Liver (tissue), 9 donors: ENCODE measurements around the gene TSPAN13. TPM values are rescaled to one million over a fixed set of nuclear protein-coding genes. Genes with fewer than 3 reads are reported as not detected.

Experiments used
- DNase-seq: peaks from one replicate; pipeline ENCODE4 v3.0.0-alpha.2; 2017; ENCODE audit warnings: low spot score
- H3K27ac ChIP-seq, 2 donors: one replicate each; pipeline ENCODE4 v1.7.0; 2013; ENCODE audit warnings: inconsistent platforms in 2 of 2, low read length in 2 of 2, control low read depth in 1 of 2, low read depth in 1 of 2, mild to moderate bottlenecking in 1 of 2
- H3K27me3 ChIP-seq, 4 donors: one replicate each; pipeline versions ENCODE4 v1.6.1 to v1.7.0; 2013; ENCODE audit warnings: low read length in 3 of 4, inconsistent platforms in 1 of 4, mild to moderate bottlenecking in 1 of 4, moderate library complexity in 1 of 4; ENCODE audit not compliant: control insufficient read depth in 4 of 4, insufficient read depth in 4 of 4
- H3K36me3 ChIP-seq, 4 donors: one replicate each; pipeline versions ENCODE4 v1.6.1 to v1.7.0; 2013; ENCODE audit warnings: low read length in 3 of 4, mild to moderate bottlenecking in 3 of 4, low read depth in 1 of 4, moderate library complexity in 1 of 4; ENCODE audit not compliant: control insufficient read depth in 4 of 4, insufficient read depth in 3 of 4
- H3K4me1 ChIP-seq, 4 donors: one replicate each; pipeline versions ENCODE4 v1.6.1 to v1.7.0; 2013; ENCODE audit warnings: low read length in 3 of 4, mild to moderate bottlenecking in 3 of 4, moderate library complexity in 1 of 4; ENCODE audit not compliant: control insufficient read depth in 4 of 4, insufficient read depth in 4 of 4
- H3K4me3 ChIP-seq, 3 donors: one replicate each; pipeline versions ENCODE4 v1.6.1 to v1.7.0; 2013; ENCODE audit warnings: low read length in 3 of 3, control low read depth in 1 of 3, low read depth in 1 of 3, mild to moderate bottlenecking in 1 of 3
- H3K9ac ChIP-seq, 2 donors: one replicate each; pipeline ENCODE4 v1.7.0; 2013; ENCODE audit warnings: low read length in 2 of 2, mild to moderate bottlenecking in 2 of 2, moderate library complexity in 2 of 2, control low read depth in 1 of 2, low read depth in 1 of 2
- H3K9me3 ChIP-seq, 4 donors: one replicate each; pipeline versions ENCODE4 v1.6.1 to v1.7.0; 2013; ENCODE audit warnings: low read length in 3 of 4; ENCODE audit not compliant: control insufficient read depth in 4 of 4
- ATF3 ChIP-seq: IDR thresholded peaks from 2 replicates; pipeline ENCODE4 v1.6.1; 2016; ENCODE audit warnings: antibody characterized with exemption
- EGR1 ChIP-seq, 2 donors: IDR thresholded peaks; 2 replicates each; pipeline ENCODE4 v1.6.1; 2016 to 2018; ENCODE audit warnings: antibody characterized with exemption in 2 of 2, low read depth in 2 of 2
- FOXA1 ChIP-seq: IDR thresholded peaks from 2 replicates; pipeline ENCODE4 v1.6.1; 2016; ENCODE audit warnings: antibody characterized with exemption
- FOXA2 ChIP-seq: IDR thresholded peaks from 2 replicates; pipeline ENCODE4 v1.6.1; 2016; ENCODE audit warnings: antibody characterized with exemption
- GABPA ChIP-seq, 2 donors: IDR thresholded peaks in 1 of 2; conservative IDR thresholded peaks in 1 of 2; 2 replicates each; pipeline ENCODE4 v1.6.1; 2016; ENCODE audit warnings: antibody characterized with exemption in 2 of 2, mild to moderate bottlenecking in 1 of 2, moderate library complexity in 1 of 2
- HNF4A ChIP-seq, 2 donors: conservative IDR thresholded peaks; 2 replicates each; pipeline ENCODE4 v1.6.1; 2016; ENCODE audit warnings: antibody characterized with exemption in 2 of 2, mild to moderate bottlenecking in 2 of 2
- HNF4G ChIP-seq: IDR thresholded peaks from 2 replicates; pipeline ENCODE4 v1.6.1; 2016; ENCODE audit warnings: antibody characterized with exemption
- JUND ChIP-seq, 2 donors: IDR thresholded peaks; 2 replicates each; pipeline ENCODE4 v1.6.1; 2016; ENCODE audit warnings: antibody characterized with exemption in 2 of 2
- NR2F2 ChIP-seq: IDR thresholded peaks from 2 replicates; pipeline ENCODE4 v1.6.1; 2016; ENCODE audit warnings: antibody characterized with exemption
- RAD21 ChIP-seq, 2 donors: IDR thresholded peaks; 2 replicates each; pipeline ENCODE4 v1.6.1; 2016; ENCODE audit warnings: antibody characterized with exemption in 2 of 2, mild to moderate bottlenecking in 2 of 2
- RXRA ChIP-seq, 2 donors: IDR thresholded peaks; 2 replicates each; pipeline ENCODE4 v1.6.1; 2017 to 2018; ENCODE audit warnings: antibody characterized with exemption in 2 of 2, mild to moderate bottlenecking in 1 of 2
- SP1 ChIP-seq: IDR thresholded peaks from 2 replicates; pipeline ENCODE4 v1.6.1; 2018; ENCODE audit warnings: antibody characterized with exemption, mild to moderate bottlenecking
- TAF1 ChIP-seq: conservative IDR thresholded peaks from 2 replicates; pipeline ENCODE4 v1.6.1; 2016; ENCODE audit warnings: antibody characterized with exemption, mild to moderate bottlenecking
- WGBS: extraction: QIAGEN DNeasy Blood & Tissue Kit; methylation state at CpG from one replicate; pipeline ENCODE4 v1.1.7; 2013; 5-methylcytosine and 5-hydroxymethylcytosine counted together
- polyA plus RNA-seq, 2 donors: library from polyadenylated mRNA; stranded (reverse) in 1 of 2; unstranded in 1 of 2; fragments of 200-250 nt in 1 of 2; fragments of >200 nt in 1 of 2; fragmentation: Nextera tagmentation in 1 of 2; extraction: Ambion mirVana in 1 of 2; gene quantifications; one replicate each; pipeline versions ENCODE4 v1.2.1 to v1.2.3, GENCODE V29; 2013 to 2015
- total RNA-seq, 2 donors: library from RNA; depleted of rRNA; stranded (reverse); fragments of >200 nt; gene quantifications; one replicate each; pipeline ENCODE4 v1.2.3, GENCODE V29; 2014
- TF ChIP-seq, protein P1 (sequence below): IDR thresholded peaks from 2 replicates; pipeline ENCODE4 v1.6.1; 2016; ENCODE audit warnings: antibody characterized with exemption
- TF ChIP-seq, protein P2 (sequence below): fragments of 150-350 bp; IDR thresholded peaks from 2 replicates; pipeline ENCODE4 v1.5.1; 2017; ENCODE audit warnings: improper control_type of control experiment, low read depth, low read length; ENCODE audit not compliant: missing input control
- TF ChIP-seq, protein P3 (sequence below): IDR thresholded peaks from 2 replicates; pipeline ENCODE4 v1.6.1; 2016; ENCODE audit warnings: antibody characterized with exemption, mild to moderate bottlenecking
- TF ChIP-seq, protein P4 (sequence below): IDR thresholded peaks from 2 replicates; pipeline ENCODE4 v1.6.1; 2016; ENCODE audit warnings: antibody characterized with exemption
- donor health status: healthy.
- donor health status: healthy.
- donor health status: healthy.
- donor health status: healthy.
- donor health status: healthy.

The TSPAN13 gene
- total and polyA plus RNA-seq, 4 donors = 8.9 to 24.4 (median 15.8) TPM

GRCh38 chr7:16708980-16709379 lies 44.6 kb upstream of the TSPAN13 start:
- no peak for TF ChIP-seq JUND (IDR thresholded peaks at IDR 0.05)
- no peak for TF ChIP-seq TAF1
- TF ChIP-seq RAD21 (IDR thresholded peaks at IDR 0.05) = no peak
- TF ChIP-seq HNF4G = no peak
- Histone ChIP-seq H3K27ac (no peak overlapping the region), H3K4me3 (no peak overlapping the region), H3K36me3 (peaks cover 0 to 8% (median 5%) of the 10 kb centered on the region in 4 donors), H3K4me1 (no peaks in the 10 kb centered on the region), H3K9me3 (no peaks in the 10 kb centered on the region), H3K9ac (no peak overlapping the region), H3K27me3 (no peaks in the 10 kb centered on the region)
- 92% methylated on average over 3 of the region's 3 CpGs for WGBS
- DNase-seq = no peak

- 85% methylated on average over 4 of the region's 4 CpGs for WGBS
- TF ChIP-seq RXRA (IDR thresholded peaks at IDR 0.05) (no peak), HNF4A (conservative IDR thresholded peaks at IDR 0.05) (no peak), RAD21 (IDR thresholded peaks at IDR 0.05) (no peak), EGR1 (IDR thresholded peaks at IDR 0.05; ENCODE audit: low read depth in 2 of 2) (no peak), NR2F2 (no peak), TAF1 (no peak)
- TF ChIP-seq, protein P1, sequence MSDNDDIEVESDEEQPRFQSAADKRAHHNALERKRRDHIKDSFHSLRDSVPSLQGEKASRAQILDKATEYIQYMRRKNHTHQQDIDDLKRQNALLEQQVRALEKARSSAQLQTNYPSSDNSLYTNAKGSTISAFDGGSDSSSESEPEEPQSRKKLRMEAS = no peak
- Histone ChIP-seq H3K36me3 (peaks cover 0 to 7% (median 4%) of the 10 kb centered on the region in 4 donors), H3K27ac (no peak overlapping the region), H3K4me3 (no peak overlapping the region), H3K9me3 (no peaks in the 10 kb centered on the region), H3K9ac (no peak overlapping the region), H3K27me3 (no peaks in the 10 kb centered on the region), H3K4me1 (no peaks in the 10 kb centered on the region)
- no peak for DNase-seq
Measured at GRCh38 chr7:16710651-16711050, 42.9 kb upstream of the TSPAN13 start.

GRCh38 chr7:16711730-16712129 lies 41.8 kb upstream of the TSPAN13 start:
- TF ChIP-seq FOXA1 (no peak), TAF1 (no peak), ATF3 (no peak), FOXA2 (no peak), NR2F2 (no peak), EGR1 (IDR thresholded peaks at IDR 0.05; ENCODE audit: low read depth in 2 of 2) (no peak), SP1 (no peak), HNF4A (conservative IDR thresholded peaks at IDR 0.05) (no peak), JUND (IDR thresholded peaks at IDR 0.05) (no peak), RAD21 (IDR thresholded peaks at IDR 0.05) (no peak), GABPA (IDR thresholded peaks at IDR 0.05 in 1 of 2, conservative IDR thresholded peaks at IDR 0.05 in 1 of 2) (no peak)
- TF ChIP-seq, protein P2, sequence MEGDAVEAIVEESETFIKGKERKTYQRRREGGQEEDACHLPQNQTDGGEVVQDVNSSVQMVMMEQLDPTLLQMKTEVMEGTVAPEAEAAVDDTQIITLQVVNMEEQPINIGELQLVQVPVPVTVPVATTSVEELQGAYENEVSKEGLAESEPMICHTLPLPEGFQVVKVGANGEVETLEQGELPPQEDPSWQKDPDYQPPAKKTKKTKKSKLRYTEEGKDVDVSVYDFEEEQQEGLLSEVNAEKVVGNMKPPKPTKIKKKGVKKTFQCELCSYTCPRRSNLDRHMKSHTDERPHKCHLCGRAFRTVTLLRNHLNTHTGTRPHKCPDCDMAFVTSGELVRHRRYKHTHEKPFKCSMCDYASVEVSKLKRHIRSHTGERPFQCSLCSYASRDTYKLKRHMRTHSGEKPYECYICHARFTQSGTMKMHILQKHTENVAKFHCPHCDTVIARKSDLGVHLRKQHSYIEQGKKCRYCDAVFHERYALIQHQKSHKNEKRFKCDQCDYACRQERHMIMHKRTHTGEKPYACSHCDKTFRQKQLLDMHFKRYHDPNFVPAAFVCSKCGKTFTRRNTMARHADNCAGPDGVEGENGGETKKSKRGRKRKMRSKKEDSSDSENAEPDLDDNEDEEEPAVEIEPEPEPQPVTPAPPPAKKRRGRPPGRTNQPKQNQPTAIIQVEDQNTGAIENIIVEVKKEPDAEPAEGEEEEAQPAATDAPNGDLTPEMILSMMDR = no peak
- TF ChIP-seq, protein P3, sequence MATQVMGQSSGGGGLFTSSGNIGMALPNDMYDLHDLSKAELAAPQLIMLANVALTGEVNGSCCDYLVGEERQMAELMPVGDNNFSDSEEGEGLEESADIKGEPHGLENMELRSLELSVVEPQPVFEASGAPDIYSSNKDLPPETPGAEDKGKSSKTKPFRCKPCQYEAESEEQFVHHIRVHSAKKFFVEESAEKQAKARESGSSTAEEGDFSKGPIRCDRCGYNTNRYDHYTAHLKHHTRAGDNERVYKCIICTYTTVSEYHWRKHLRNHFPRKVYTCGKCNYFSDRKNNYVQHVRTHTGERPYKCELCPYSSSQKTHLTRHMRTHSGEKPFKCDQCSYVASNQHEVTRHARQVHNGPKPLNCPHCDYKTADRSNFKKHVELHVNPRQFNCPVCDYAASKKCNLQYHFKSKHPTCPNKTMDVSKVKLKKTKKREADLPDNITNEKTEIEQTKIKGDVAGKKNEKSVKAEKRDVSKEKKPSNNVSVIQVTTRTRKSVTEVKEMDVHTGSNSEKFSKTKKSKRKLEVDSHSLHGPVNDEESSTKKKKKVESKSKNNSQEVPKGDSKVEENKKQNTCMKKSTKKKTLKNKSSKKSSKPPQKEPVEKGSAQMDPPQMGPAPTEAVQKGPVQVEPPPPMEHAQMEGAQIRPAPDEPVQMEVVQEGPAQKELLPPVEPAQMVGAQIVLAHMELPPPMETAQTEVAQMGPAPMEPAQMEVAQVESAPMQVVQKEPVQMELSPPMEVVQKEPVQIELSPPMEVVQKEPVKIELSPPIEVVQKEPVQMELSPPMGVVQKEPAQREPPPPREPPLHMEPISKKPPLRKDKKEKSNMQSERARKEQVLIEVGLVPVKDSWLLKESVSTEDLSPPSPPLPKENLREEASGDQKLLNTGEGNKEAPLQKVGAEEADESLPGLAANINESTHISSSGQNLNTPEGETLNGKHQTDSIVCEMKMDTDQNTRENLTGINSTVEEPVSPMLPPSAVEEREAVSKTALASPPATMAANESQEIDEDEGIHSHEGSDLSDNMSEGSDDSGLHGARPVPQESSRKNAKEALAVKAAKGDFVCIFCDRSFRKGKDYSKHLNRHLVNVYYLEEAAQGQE = no peak
- TF ChIP-seq, protein P1 = no peak
- TF ChIP-seq, protein P4, sequence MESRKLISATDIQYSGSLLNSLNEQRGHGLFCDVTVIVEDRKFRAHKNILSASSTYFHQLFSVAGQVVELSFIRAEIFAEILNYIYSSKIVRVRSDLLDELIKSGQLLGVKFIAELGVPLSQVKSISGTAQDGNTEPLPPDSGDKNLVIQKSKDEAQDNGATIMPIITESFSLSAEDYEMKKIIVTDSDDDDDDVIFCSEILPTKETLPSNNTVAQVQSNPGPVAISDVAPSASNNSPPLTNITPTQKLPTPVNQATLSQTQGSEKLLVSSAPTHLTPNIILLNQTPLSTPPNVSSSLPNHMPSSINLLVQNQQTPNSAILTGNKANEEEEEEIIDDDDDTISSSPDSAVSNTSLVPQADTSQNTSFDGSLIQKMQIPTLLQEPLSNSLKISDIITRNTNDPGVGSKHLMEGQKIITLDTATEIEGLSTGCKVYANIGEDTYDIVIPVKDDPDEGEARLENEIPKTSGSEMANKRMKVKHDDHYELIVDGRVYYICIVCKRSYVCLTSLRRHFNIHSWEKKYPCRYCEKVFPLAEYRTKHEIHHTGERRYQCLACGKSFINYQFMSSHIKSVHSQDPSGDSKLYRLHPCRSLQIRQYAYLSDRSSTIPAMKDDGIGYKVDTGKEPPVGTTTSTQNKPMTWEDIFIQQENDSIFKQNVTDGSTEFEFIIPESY = no peak
- 95% methylated on average over 4 of the region's 4 CpGs for WGBS
- no peak for DNase-seq

More at GRCh38 chr7:16711730-16712129, 41.8 kb upstream of the TSPAN13 start:
- Histone ChIP-seq H3K27me3 (no peaks in the 10 kb centered on the region), H3K9ac (no peak overlapping the region), H3K27ac (no peak overlapping the region), H3K4me3 (no peak overlapping the region), H3K36me3 (no peaks in the 10 kb centered on the region), H3K4me1 (no peaks in the 10 kb centered on the region), H3K9me3 (no peaks in the 10 kb centered on the region)
